GM12891 (cell line): ENCODE data around the gene GLS.

Experiments
- PAX5 ChIP-seq: IDR thresholded peaks from 2 replicates; pipeline ENCODE4 v1.6.1; 2011; ENCODE audit warnings: low read length, moderate library complexity, mild to moderate bottlenecking; ENCODE audit not compliant: insufficient read depth, severe bottlenecking
- POLR2A ChIP-seq: IDR thresholded peaks from 2 replicates; pipeline ENCODE4 v1.6.1; 2011; ENCODE audit warnings: low read depth, low read length, control low read depth
- POLR2AphosphoS5 ChIP-seq: IDR thresholded peaks from 2 replicates; pipeline ENCODE4 v1.6.1; 2011; ENCODE audit warnings: low read depth, low read length, control low read depth
- POU2F2 ChIP-seq: IDR thresholded peaks from 2 replicates; pipeline ENCODE4 v1.6.1; 2011; ENCODE audit warnings: low read depth, mild to moderate bottlenecking, control low read depth, low read length, moderate library complexity
- SPI1 ChIP-seq: IDR thresholded peaks from 2 replicates; pipeline ENCODE4 v1.6.1; 2011; ENCODE audit warnings: low read depth, low read length, control low read depth
- TAF1 ChIP-seq: IDR thresholded peaks from 2 replicates; pipeline ENCODE4 v1.6.1; 2011; ENCODE audit warnings: low read depth, low read length, control low read depth

DNA sequence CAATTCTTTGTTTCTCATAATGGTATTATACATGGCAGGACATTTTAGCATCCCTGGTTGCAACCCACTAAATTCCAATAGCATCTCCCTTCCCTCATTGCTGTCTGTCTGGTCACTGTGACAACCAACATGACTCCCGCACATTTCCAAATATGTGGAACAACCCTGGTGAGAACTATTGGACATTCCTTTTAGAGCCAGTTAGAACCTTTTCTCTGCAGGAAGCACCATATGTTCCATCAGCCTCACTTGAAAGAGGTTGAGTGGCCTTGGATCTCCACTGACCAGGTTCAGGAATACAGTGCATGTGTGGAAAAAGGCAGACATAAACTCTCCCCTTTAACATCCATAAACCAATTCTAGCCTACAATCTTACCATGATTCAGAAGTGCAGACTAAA lies 25.9 kb upstream of the GLS start:
- no peak for TF ChIP-seq POLR2AphosphoS5
- no peak for TF ChIP-seq POLR2A
- no peak for TF ChIP-seq TAF1
- no peak for TF ChIP-seq PAX5
- no peak for TF ChIP-seq SPI1
- TF ChIP-seq POU2F2, result no peak
